Activated gamma-delta T cell treated with Interleukin-2 at 50 U/mL for 16 hours (primary cell): ENCODE measurements around the gene MAN1A1.

Experiments
- DNase-seq: peaks from one replicate; pipeline ENCODE4 v3.0.0-alpha.2; 2020

Gene MAN1A1

DNA sequence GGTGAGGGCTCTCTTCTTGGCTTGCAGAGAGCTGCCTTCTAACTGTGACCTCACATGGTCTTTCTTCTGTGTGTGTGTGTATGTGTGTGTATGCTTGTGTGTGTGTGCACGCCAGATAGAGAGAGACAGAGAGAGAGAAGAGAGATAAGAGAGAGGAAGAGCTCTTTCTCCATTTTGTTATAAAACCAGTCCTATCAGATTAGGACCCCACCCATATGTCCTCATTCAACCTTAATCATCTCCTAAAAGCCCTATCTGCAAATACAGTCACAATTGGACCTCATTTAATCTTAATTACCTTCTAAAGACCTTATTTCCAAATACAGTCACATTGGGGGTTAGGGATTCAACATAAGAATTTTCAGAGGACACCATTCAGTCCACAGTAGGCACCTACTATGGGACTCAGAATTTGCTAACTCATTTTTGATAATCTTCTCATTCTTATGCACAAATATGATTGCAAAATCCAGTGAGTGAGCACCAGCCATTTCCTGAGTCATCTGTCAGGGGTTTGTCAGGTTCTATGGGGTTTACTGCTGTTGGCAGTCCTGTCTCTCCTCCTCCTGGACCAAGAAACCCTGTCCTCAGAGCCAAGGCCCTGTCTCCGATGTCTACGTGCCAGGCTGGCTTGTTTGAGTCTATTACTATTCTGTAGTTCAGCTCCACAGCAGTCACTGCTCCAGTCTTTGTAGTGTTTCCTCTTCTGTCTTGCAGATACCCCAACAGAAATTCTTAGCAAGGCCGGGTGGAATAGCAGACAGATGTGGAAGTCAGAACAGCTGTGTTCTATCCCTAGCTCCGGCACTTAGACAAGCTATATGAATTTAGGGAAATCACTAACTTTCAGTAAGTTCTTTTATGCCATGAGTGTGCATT is 212.1 kb downstream of the MAN1A1 start:
- no peak for DNase-seq

DNA sequence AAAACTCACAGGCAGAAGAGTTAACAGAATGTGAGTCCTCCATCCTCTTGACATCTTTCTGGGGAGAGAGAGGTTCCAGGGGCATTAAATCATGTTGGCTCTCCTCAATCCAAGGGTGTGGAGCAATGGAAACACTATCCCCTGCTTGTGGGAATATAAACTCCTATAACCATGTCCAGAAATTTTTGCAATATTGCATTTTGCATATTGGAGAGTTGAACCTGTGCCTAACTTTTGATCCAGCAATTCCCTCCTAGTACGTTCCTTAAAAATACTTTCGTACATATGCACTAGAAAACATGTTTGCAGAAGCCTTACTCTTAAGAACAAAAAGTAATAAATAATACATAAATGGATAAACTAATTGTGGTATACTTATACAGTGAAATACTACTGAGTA is 214.8 kb downstream of the MAN1A1 start:
- no peak for DNase-seq

DNA sequence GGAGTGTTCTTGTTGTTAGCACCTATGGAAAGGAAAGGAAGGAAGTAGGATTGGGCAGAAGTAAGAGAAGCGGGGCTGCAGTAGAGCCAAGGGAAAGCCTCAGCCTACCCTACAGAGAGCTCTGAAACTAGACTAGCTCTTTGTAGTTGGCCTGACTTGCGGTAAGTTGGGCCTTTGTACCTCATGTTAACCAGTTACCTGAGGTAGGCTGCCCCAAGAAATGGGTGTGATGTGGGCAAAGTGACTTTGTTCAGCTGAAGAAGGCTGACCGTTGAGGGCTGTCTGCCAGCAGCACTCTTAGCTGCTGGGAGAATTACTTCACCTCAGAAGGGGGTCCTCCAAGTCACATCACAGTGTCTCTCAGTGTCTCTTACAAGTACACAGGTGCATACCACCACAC is 216.2 kb downstream of the MAN1A1 start:
- DNase-seq = no peak

DNA sequence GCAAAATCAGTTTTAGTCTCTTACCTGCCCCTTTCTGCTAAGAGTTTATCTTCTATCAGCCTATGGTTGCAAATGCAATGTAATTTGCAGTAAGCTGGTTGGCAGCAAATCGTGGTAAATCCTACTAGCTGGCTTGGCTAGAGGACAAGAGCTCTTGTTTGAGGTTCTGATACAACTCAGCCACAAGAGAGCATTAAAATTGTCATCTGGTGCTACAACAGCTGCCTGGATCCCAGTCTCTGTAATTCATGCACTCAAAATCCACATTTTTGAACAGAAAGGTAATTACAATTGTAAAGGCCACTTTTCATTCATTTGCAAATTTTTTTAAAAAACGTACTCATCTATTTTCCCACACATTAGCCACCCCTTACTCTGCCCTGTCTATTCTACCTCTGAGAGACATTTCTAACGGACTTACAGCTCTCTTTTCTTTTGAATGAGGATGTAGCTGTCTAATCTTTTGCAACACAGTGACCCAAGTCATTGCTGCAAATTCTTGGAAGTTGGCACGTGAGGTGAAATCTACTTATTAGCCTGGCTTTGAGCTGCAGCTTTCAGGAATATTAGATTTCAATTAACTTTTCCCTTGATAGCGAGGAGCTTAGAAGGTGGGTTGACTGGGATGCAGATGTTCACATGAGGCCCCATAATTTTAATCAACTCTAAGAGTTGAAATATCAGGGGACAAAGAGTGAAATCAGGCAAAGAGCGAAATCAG is 217.1 kb downstream of the MAN1A1 start:
- no peak for DNase-seq

DNA sequence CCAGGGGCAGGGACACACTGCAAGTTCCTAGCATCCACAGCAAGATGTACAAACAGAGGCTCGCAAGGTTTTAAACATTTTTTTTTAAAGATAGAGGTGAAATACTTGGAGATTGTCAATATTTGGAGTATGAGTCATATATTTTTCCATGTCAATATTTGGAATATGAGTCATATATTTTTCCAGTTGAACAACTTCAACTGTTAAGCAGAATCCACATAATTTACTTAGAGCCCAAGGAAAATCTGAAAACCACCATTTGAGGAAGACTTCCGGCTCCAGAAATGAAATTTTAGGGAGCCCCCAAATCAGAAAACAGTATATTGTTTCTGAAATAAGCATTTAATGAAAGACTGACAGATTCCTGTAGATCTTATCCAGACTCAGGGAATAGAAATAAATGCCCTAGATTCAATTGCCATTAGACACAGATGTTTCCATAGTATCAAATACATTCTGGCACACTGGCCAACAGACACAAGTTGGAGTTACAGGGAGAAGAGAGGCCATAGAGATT is 219.5 kb downstream of the MAN1A1 start:
- no peak for DNase-seq

DNA sequence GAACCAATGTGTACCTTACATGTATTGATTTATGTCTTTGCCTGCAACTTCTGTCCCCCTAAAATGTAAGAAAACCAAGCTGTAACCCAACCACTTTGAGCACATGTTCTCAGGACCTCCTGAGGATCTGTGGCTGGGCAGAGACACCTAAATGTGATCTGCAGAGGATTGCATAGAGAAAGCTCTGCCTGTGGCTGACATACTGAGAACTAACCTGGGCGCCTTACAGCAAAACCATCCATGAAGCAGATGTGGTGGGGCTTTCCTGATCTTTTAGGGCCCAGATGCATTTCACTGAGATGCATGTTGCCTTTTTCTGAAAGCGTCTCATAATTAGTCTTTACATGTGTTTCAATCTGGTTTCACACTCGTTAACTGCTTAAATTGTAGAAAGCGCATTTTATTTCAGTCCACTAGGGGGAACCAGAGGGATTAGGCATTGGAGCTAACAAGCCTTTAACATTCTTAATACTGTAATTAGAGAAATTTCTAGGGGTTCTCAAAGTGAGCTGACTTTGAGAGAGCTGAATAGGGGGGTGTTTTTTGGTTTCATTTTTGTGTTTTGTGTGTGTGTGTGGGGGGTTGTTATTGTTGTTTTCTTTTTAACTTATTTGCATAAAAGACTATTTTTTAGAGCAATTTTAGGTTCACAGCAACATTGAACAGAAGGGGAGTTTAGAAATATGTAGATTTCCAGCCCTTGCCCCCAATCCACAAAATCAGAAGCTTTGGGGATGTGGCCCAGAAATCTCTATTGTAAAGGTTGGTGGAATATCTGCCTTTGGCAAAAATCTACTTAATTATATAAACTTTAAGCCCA is 220.2 kb downstream of the MAN1A1 start:
- DNase-seq = peak; percentile 11

DNA sequence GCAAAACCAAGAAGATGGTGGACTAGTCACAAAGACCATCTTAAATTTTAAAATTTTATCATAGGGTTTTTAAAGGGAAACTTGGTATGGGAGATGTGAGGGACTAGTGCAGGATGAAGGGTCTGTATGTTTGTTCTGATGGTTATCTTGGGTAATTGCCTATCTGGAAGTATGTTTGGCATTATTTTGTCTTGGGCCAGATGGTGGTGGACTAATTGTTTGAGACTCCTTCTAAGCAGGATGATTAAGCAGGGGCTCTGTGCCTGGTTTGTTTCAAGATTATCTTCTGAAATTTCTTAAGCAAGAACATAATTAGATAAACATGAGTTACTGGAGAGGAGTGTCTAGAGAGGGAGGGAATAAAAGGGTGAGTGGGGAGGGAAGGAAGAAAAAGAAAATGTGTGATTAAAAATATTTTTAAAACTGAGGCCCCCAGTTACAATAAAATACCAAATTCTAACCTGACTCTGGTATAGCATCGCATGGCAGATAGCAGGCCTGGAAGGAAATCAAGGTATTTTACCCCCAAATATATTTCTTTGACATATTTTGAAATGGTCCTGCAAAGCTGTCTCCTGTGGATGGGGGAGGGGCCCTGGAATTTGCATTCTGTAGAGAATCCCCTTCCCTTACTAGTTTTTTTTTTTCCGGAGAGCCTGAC is 221.2 kb downstream of the MAN1A1 start:
- DNase-seq = no peak

DNA sequence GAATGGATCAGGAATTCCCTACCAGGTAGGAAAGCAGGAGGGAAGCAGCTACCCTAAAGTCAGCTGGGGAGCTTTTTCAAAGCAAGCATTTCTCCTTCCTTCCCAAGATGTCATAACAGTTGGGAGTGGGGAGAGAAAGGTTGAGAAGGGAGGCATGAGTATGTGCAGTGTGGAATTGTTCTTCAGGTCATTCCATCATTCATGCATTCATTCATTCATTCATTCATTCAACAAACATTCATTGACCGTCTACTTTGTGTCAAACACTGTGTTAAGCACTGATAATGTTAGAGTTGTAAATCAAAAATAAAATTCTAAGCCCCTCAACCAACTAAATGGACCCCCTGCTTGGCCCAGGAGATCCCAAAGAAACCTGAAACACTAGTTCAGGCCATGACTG is 221.9 kb downstream of the MAN1A1 start:
- DNase-seq = no peak
